Endothelial cell of umbilical vein (primary cell): ENCODE measurements around the gene C14orf119. TPM values are rescaled to one million over a fixed set of nuclear protein-coding genes. Genes with fewer than 3 reads are reported as not detected.

Source experiments
- BruUV-seq: library from RNA; stranded (reverse); fragments of 400-500 nt; replicated peaks from 2 replicates; lab custom pipeline; 2021; lab: Mats Ljungman, UMichigan
- CTCF ChIA-PET: fragments of 300-600, 350-600 bp; sonication (Branson Sonifier 250); formaldehyde crosslinking; loops from one replicate; lab custom pipeline; 2021; ENCODE audit warnings: antibody characterized with exemption, inconsistent platforms; lab: Charles Lee
- POLR2A ChIA-PET: fragments of 300-600, 350-600 bp; sonication (Branson Sonifier 250); formaldehyde crosslinking; loops from one replicate; lab custom pipeline; 2021; ENCODE audit warnings: antibody characterized with exemption, inconsistent platforms; lab: Charles Lee
- DNase-seq: peaks from one replicate; pipeline ENCODE4 v3.0.0-alpha.2; 2011; ENCODE audit warnings: low read depth, low spot score
- FAIRE-seq: peaks from 2 replicates; lab custom pipeline; 2011; peaks lifted over from hg19 to GRCh38; lab: Jason Lieb, UNC
- H2AFZ ChIP-seq: 2 replicates; pipeline ENCODE4 v1.6.0; 2012; ENCODE audit warnings: low read depth, low read length, control low read depth, inconsistent platforms
- H3K27ac ChIP-seq: 2 replicates; pipeline ENCODE4 v1.5.1; 2011; ENCODE audit warnings: low read depth, mild to moderate bottlenecking, control low read depth, low read length, moderate library complexity; ENCODE audit not compliant: insufficient read depth
- H3K27me3 ChIP-seq, 2 experiments: 2 replicates each; pipeline versions ENCODE4 v1.6.0 to v1.6.1; 2011; ENCODE audit warnings: low read length in 2 of 2, mixed read lengths in 1 of 2; ENCODE audit not compliant: control insufficient read depth in 2 of 2, insufficient read depth in 2 of 2
- H3K36me3 ChIP-seq, 2 experiments: 2 replicates in 1 of 2; 3 replicates in 1 of 2; pipeline ENCODE4 v1.5.1; 2011; ENCODE audit warnings: low read length in 2 of 2, mild to moderate bottlenecking in 1 of 2, moderate library complexity in 1 of 2; ENCODE audit not compliant: control insufficient read depth in 2 of 2, insufficient read depth in 2 of 2; ENCODE audit errors: extremely low read depth in 1 of 2
- H3K4me1 ChIP-seq: 3 replicates; pipeline ENCODE4 v1.5.1; 2011; ENCODE audit warnings: mild to moderate bottlenecking, low read length; ENCODE audit not compliant: control insufficient read depth, insufficient read depth; ENCODE audit errors: extremely low read depth
- H3K4me2 ChIP-seq: 2 replicates; pipeline ENCODE4 v1.6.1; 2011; ENCODE audit warnings: low read length, control low read depth, mixed read lengths; ENCODE audit not compliant: insufficient read depth
- H3K4me3 ChIP-seq, 3 experiments: fragments of 200-600 bp in 1 of 3; sonication (generic), shearing (Covaris generic) in 1 of 3; replicated peaks in 1 of 3; 2 replicates each; pipeline ENCODE4 v1.5.1; 2011 to 2016; ENCODE audit warnings: control low read depth in 3 of 3, low read length in 3 of 3, mild to moderate bottlenecking in 2 of 3, inconsistent platforms in 1 of 3, low read depth in 1 of 3, moderate library complexity in 1 of 3; ENCODE audit not compliant: insufficient read depth in 1 of 3
- H3K79me2 ChIP-seq: 2 replicates; pipeline ENCODE4 v1.6.0; 2012; ENCODE audit warnings: low read length, inconsistent platforms; ENCODE audit not compliant: control insufficient read depth, insufficient read depth
- H3K9ac ChIP-seq: replicated peaks from 2 replicates; pipeline ENCODE3; 2011; ENCODE audit warnings: low read length, control low read depth; ENCODE audit not compliant: insufficient read depth; ENCODE audit errors: extremely low read depth
- H3K9me1 ChIP-seq: replicated peaks from 3 replicates; pipeline ENCODE4 v1.6.0; 2011; ENCODE audit warnings: mild to moderate bottlenecking, low read length; ENCODE audit not compliant: control insufficient read depth, insufficient read depth; ENCODE audit errors: extremely low read depth
- H3K9me3 ChIP-seq: replicated peaks from 2 replicates; pipeline ENCODE4 v1.5.1; 2012; ENCODE audit warnings: low read length, inconsistent platforms; ENCODE audit not compliant: control insufficient read depth, insufficient read depth
- H4K20me1 ChIP-seq: replicated peaks from 2 replicates; pipeline ENCODE3; 2011; ENCODE audit warnings: mild to moderate bottlenecking, low read length; ENCODE audit not compliant: control insufficient read depth, insufficient read depth; ENCODE audit errors: extremely low read depth
- EZH2 ChIP-seq: IDR thresholded peaks from 2 replicates; pipeline ENCODE4 v1.6.1; 2012; ENCODE audit warnings: borderline replicate concordance, low read depth, mild to moderate bottlenecking, moderate library complexity, low read length, inconsistent platforms; ENCODE audit not compliant: severe bottlenecking
- FOS ChIP-seq: IDR thresholded peaks from 2 replicates; pipeline ENCODE4 v1.6.1; 2011; ENCODE audit warnings: mild to moderate bottlenecking, low read length, moderate library complexity, borderline replicate concordance; ENCODE audit not compliant: insufficient read depth
- JUN ChIP-seq: IDR thresholded peaks from 2 replicates; pipeline ENCODE4 v1.6.1; 2011; ENCODE audit warnings: borderline replicate concordance, low read depth; ENCODE audit not compliant: insufficient read length, insufficient read depth
- MYC ChIP-seq: IDR thresholded peaks from one replicate; pipeline ENCODE4 v1.6.1; 2011; ENCODE audit warnings: mild to moderate bottlenecking, low read depth, low read length
- POLR2A ChIP-seq: IDR thresholded peaks from 2 replicates; pipeline ENCODE4 v1.6.1; 2012; ENCODE audit warnings: low read depth, mild to moderate bottlenecking, control low read depth, low read length
- POLR2AphosphoS5 ChIP-seq: IDR thresholded peaks from 2 replicates; pipeline ENCODE4 v1.6.1; 2012; ENCODE audit warnings: low read depth, mild to moderate bottlenecking, control low read depth, low read length, moderate library complexity; ENCODE audit not compliant: insufficient read depth
- dilution Hi-C: fragments of 300-500 bp; cut with MboI; formaldehyde crosslinking; loops from one replicate; pipeline ENCODE4 v1.15.0; 2019; ENCODE audit warnings: low sequenced_read_pairs; ENCODE audit not compliant: extremely low pct_ligation_motif_present
- intact Hi-C: fragments of 100-400 bp; cut with micrococcal nuclease; formaldehyde crosslinking; loops from one replicate; pipeline ENCODE4 v1.10.0; 2022
- polyA plus RNA-seq, 4 experiments: library from polyadenylated mRNA; depleted of rRNA in 3 of 4; stranded (reverse) in 3 of 4; unstranded in 1 of 4; fragments of >200 nt; gene quantifications; 2 replicates each; pipeline versions ENCODE4 v1.2.1 to v1.2.3, GENCODE V29; 2011 to 2012; ENCODE audit warnings: missing spikeins in 1 of 4
- total RNA-seq: library from RNA; stranded (reverse); gene quantifications from 2 replicates; pipeline ENCODE4 v1.2.3, GENCODE V29; 2021
- TF ChIP-seq, protein P1 (sequence below): IDR thresholded peaks from 2 replicates; pipeline ENCODE4 v1.6.1; 2011; ENCODE audit not compliant: insufficient read depth, insufficient read length
- TF ChIP-seq, protein P2 (sequence below), 2 donors: IDR thresholded peaks; 1 replicate in 1 of 2; 2 replicates in 1 of 2; pipeline ENCODE4 v1.5.1; 2011; ENCODE audit warnings: low read length in 2 of 2, mild to moderate bottlenecking in 2 of 2, moderate library complexity in 2 of 2, control low read depth in 1 of 2, inconsistent platforms in 1 of 2, low read depth in 1 of 2; ENCODE audit not compliant: insufficient read depth in 1 of 2; ENCODE audit errors: extremely low read depth in 1 of 2

Gene C14orf119
- total and polyA plus RNA-seq, 2 donors (not counting 3 experiments of a cell fraction or from before 2014, with no cell fraction given): 58.3 to 60.5 TPM

DNA sequence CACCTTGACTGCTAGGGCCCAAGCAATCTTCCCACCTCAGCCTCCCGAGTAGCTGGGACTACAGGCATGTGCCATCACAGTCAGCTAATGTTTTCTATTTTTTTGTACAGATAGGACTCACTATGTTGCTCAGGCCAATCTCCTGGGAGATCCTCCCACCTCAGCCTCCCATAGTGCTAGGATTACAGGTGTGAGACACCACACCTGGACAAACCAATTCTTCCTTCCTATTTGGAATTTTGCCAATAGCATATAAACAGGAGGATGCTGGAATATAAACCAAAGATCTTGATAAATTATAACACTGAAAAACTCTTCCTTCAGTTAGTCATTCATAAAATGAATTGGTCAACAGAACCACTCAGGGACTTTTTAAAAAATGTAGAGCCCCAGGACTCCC is 8.7 kb upstream of the C14orf119 start:
- dilution Hi-C loops: no loop called here
- intact Hi-C loops: no loop called here
- no peaks in the 10 kb centered on the region for H3K27me3 ChIP-seq
- POLR2A ChIA-PET: interaction anchor here (1.0 kb wide), 1 partner anchor 8 kb away, joined by 4 read pairs; the partner anchor contains the start of genes ACIN1 and C14orf119
- H3K9me3 ChIP-seq: no peaks in the 10 kb centered on the region
- H3K9ac ChIP-seq: no peak overlapping the region
- TF ChIP-seq FOS (no peak), EZH2 (no peak), MYC (no peak), POLR2A (no peak), JUN (no peak), POLR2AphosphoS5 (no peak)
- TF ChIP-seq, protein P1, sequence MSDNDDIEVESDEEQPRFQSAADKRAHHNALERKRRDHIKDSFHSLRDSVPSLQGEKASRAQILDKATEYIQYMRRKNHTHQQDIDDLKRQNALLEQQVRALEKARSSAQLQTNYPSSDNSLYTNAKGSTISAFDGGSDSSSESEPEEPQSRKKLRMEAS: no peak
- TF ChIP-seq, protein P2, sequence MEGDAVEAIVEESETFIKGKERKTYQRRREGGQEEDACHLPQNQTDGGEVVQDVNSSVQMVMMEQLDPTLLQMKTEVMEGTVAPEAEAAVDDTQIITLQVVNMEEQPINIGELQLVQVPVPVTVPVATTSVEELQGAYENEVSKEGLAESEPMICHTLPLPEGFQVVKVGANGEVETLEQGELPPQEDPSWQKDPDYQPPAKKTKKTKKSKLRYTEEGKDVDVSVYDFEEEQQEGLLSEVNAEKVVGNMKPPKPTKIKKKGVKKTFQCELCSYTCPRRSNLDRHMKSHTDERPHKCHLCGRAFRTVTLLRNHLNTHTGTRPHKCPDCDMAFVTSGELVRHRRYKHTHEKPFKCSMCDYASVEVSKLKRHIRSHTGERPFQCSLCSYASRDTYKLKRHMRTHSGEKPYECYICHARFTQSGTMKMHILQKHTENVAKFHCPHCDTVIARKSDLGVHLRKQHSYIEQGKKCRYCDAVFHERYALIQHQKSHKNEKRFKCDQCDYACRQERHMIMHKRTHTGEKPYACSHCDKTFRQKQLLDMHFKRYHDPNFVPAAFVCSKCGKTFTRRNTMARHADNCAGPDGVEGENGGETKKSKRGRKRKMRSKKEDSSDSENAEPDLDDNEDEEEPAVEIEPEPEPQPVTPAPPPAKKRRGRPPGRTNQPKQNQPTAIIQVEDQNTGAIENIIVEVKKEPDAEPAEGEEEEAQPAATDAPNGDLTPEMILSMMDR (IDR thresholded peaks at IDR 0.05; ENCODE audit: extremely low read depth in 1 of 2, insufficient read depth in 1 of 2, low read depth in 1 of 2, low read length in 2 of 2): no peak
- H2AFZ ChIP-seq: no peak overlapping the region
- DNase-seq: no peak
- no peak for FAIRE-seq
- no peak overlapping the region for H3K4me3 ChIP-seq
- no peaks in the 10 kb centered on the region for H3K9me1 ChIP-seq
- H3K79me2 ChIP-seq: peaks cover 39% of the 10 kb centered on the region
- peaks cover 11% of the 10 kb centered on the region for H3K4me1 ChIP-seq
- no TSS peak for BruUV-seq
- H3K27ac ChIP-seq: no peak overlapping the region
- peaks cover 13 to 48% of the 10 kb centered on the region in 2 experiments for H3K36me3 ChIP-seq
- CTCF ChIA-PET: interaction anchor here (1.9 to 2.6 kb wide), 3 partner anchors 8 to 18 kb away, joined by 9 to 12 read pairs (median 10); partner anchors contain the start of genes ACIN1 and C14orf119
- H3K4me2 ChIP-seq: no peak overlapping the region
- peaks cover 2% of the 10 kb centered on the region for H4K20me1 ChIP-seq
